ENCODE results near the gene KATNAL1. TPM values are rescaled to one million over a fixed set of nuclear protein-coding genes. Genes with fewer than 3 reads are reported as not detected.

KATNAL1 gene
- total RNA-seq, 1 experiment from 2014 or later = 11.2 TPM

- Histone ChIP-seq H2BK120ac (ENCODE audit: low read depth, low read length, poor library complexity, severe bottlenecking) (no peak overlapping the region), H3K4me1 (ENCODE audit: insufficient read depth, low read length) (no peaks in the 10 kb centered on the region)
These were observed 48.5 kb upstream of the KATNAL1 start for GRCh38 chr13:30355839-30356238.

More at GRCh38 chr13:30355839-30356238, 48.5 kb upstream of the KATNAL1 start:
- Histone ChIP-seq H3K4me2 (ENCODE audit: insufficient read depth, insufficient read length, low read length) (no peak overlapping the region), H3K23ac (ENCODE audit: insufficient read length, low read depth, low read length) (no peak overlapping the region), H3K79me2 (ENCODE audit: insufficient read depth, low read length) (no peaks in the 10 kb centered on the region), H3K9ac (ENCODE audit: extremely low read depth, insufficient read length, low read length) (no peak overlapping the region), H2AFZ (ENCODE audit: low read length) (no peak overlapping the region), H2AK5ac (ENCODE audit: insufficient read length, low read length) (no peak overlapping the region), H2BK5ac (ENCODE audit: insufficient read length, low read length) (no peak overlapping the region), H3K23me2 (ENCODE audit: insufficient read length, low read depth, low read length, poor library complexity, severe bottlenecking) (no peaks in the 10 kb centered on the region), H4K91ac (ENCODE audit: insufficient read length, low read depth, low read length) (no peak overlapping the region), H3K18ac (ENCODE audit: insufficient read length, low read depth, low read length) (no peak overlapping the region), H3K4ac (ENCODE audit: low read depth, low read length) (no peak overlapping the region), H2BK15ac (ENCODE audit: low read depth, low read length) (no peak overlapping the region), H3T11ph (ENCODE audit: low read length) (no peak overlapping the region), H2BK12ac (ENCODE audit: insufficient read length, low read depth, low read length) (no peak overlapping the region), H4K8ac (replicated peaks; ENCODE audit: insufficient read length, low read depth, low read length) (no peak overlapping the region), H3K56ac (ENCODE audit: insufficient read length, low read depth, low read length) (no peak overlapping the region), H4K5ac (ENCODE audit: insufficient read length, low read depth, low read length) (no peak overlapping the region), H2BK20ac (ENCODE audit: low read depth, low read length, poor library complexity, severe bottlenecking) (no peak overlapping the region), H3K9me3 (ENCODE audit: control insufficient read depth, low read depth, low read length) (no peaks in the 10 kb centered on the region), H3K14ac (ENCODE audit: insufficient read depth, low read length) (no peak overlapping the region), H3K27me3 (ENCODE audit: insufficient read depth, low read length) (no peaks in the 10 kb centered on the region), H4K20me1 (ENCODE audit: control insufficient read depth, insufficient read depth, insufficient read length) (no peaks in the 10 kb centered on the region), H3K79me1 (ENCODE audit: insufficient read depth, low read depth, low read length, poor library complexity, severe bottlenecking) (no peaks in the 10 kb centered on the region), H3K27ac (ENCODE audit: insufficient read length, low read depth, low read length) (no peak overlapping the region)
- Mint-ChIP-seq H3K9me3 (peaks cover 6% of the 10 kb centered on the region in 2 experiments), H3K4me1 (peaks cover 7 to 12% of the 10 kb centered on the region in 2 experiments), H3K4me3 (no peak overlapping the region), H3K36me3 (ENCODE audit: insufficient read depth in 1 of 3, low read depth in 3 of 3) (peaks cover 4 to 8% (median 7%) of the 10 kb centered on the region in 3 experiments; a peak in 3 of 7 replicates), H3K27me3 (ENCODE audit: low read depth) (no peaks in the 10 kb centered on the region; the same call in 1 of the 2 replicates), H3K27ac (peak overlapping the region in 1 of 3 experiments; percentile 25; a peak in 1 of 7 replicates)
- no peak for TF ChIP-seq CTCF (conservative IDR thresholded peaks at IDR 0.05)
- no peak for DNase-seq
- no CpG with 5 or more reads among the region's 6 CpGs for WGBS (ENCODE audit: extremely low coverage, insufficient read length, low lambda C conversion rate)
